Measurements from ENCODE around the gene ESRRB.

The ESRRB gene

DNA sequence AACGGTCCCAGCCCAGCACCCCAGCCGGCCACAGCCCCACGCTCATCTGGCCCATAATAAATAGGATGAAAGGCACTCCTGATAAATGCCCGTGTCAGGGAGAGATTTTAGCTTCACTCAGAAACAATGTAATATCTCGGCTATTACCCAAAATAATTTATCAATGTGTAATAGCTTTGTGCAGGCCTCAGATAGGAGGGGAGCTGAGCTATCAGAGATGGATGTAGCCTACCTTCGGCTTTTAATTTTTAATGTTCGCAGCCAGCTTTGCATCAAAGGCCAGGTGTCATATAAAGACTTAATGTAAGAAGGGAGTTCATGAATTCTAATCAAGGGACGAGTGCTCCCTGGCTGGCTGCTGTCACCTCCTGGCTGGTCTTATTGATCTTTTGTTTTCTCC lies 171.9 kb downstream of the ESRRB start:
- no peak for DNase-seq

DNA sequence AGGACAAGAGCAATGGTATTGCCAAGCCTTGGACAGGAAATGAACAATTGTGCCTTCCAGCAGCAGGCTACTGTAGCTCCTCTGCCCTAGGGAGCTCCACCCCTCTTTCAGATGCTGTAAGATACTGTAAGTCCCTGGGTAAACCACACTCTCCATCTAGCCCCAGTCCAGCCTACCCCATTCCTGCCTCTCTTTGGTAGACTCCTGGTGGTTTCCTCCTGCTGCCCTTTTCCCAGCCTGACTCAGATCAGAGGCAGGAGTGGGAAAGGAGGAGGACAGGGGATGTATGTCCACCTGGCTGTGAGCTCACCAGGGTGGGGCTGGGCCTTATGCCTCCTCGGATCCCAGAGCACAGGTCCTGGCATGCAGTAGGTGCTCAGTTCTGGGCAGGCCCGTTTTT lies 174.6 kb downstream of the ESRRB start:
- peak; percentile 1 for DNase-seq

DNA sequence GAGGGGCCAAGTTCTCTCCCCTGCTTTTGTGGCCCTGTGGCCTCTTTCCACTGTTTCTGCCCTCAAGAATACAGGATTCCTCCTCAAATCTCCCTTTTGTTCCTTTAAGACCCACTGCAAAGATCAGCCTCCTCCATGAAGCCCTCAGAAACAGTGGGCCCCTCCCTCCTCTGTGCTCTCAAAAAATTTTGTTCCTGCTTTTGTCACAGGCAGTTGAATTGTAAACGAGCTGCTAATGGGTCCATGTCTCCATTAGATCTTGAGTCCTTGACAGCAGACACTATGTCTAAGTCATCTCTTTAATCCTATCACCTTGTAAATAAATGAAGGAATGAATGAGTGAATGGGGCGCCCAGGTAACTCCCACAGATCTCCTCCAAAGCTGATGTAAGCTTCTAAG lies 175.2 kb downstream of the ESRRB start:
- no peak for DNase-seq

Measured in fibroblast of skin of back (primary cell).